ENCODE results near the gene PCSK2.

The PCSK2 gene

DNA sequence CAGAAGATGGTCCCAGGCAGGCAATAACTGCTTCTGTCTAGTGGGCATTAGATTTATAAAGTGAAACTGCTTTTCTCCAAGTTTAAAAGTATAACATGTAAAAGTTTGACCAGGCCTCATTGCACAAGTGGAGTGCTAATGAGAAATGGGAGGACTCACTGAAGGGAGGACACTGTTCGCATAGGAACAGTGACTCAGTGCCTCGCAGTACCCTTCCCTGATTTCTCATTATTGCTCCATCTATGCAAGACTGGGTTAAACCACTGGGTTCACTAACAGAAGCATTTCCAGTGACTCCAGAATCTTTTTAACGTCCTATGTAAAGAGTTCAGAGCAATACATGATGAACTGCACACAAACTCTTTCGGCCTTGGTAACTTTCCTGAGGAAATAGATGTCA is 79.6 kb downstream of the PCSK2 start:
- DNase-seq: no peak
- no peaks in the 10 kb centered on the region for H3K36me3 ChIP-seq (replicated peaks; ENCODE audit: insufficient read depth, low read length)
- H3K4me2 ChIP-seq (ENCODE audit: low read depth, low read length): no peak overlapping the region
- no peak for TF ChIP-seq EZH2 (optimal IDR thresholded peaks at IDR 0.05; ENCODE audit: low read depth, low read length)
- no peak for TF ChIP-seq EZH2phosphoT487 (IDR thresholded peaks at IDR 0.05; ENCODE audit: low read length)
- TF ChIP-seq, protein P1, sequence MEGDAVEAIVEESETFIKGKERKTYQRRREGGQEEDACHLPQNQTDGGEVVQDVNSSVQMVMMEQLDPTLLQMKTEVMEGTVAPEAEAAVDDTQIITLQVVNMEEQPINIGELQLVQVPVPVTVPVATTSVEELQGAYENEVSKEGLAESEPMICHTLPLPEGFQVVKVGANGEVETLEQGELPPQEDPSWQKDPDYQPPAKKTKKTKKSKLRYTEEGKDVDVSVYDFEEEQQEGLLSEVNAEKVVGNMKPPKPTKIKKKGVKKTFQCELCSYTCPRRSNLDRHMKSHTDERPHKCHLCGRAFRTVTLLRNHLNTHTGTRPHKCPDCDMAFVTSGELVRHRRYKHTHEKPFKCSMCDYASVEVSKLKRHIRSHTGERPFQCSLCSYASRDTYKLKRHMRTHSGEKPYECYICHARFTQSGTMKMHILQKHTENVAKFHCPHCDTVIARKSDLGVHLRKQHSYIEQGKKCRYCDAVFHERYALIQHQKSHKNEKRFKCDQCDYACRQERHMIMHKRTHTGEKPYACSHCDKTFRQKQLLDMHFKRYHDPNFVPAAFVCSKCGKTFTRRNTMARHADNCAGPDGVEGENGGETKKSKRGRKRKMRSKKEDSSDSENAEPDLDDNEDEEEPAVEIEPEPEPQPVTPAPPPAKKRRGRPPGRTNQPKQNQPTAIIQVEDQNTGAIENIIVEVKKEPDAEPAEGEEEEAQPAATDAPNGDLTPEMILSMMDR (IDR thresholded peaks at IDR 0.05; ENCODE audit: low read length): no peak
- H3K4me3 ChIP-seq (ENCODE audit: low read length): no peak overlapping the region
- H3K9me2 ChIP-seq (replicated peaks; ENCODE audit: insufficient read depth, low read length): no peaks in the 10 kb centered on the region
- no peaks in the 10 kb centered on the region for H4K20me1 ChIP-seq (ENCODE audit: insufficient read depth, low read length)
- H3K9ac ChIP-seq (ENCODE audit: low read length): no peak overlapping the region
- no peak overlapping the region for H3K27ac ChIP-seq (ENCODE audit: low read length)
- no peaks in the 10 kb centered on the region for H3K27me3 ChIP-seq (replicated peaks; ENCODE audit: insufficient read depth, low read length)
- H3K4me1 ChIP-seq (ENCODE audit: low read length): no peaks in the 10 kb centered on the region
- no peaks in the 10 kb centered on the region for H3K9me3 ChIP-seq (replicated peaks; ENCODE audit: insufficient read depth, low read length)
- no peaks in the 10 kb centered on the region for H3K79me2 ChIP-seq (ENCODE audit: low read length)
- no peaks in the 10 kb centered on the region for H3F3A ChIP-seq (ENCODE audit: insufficient read depth, low read length)
- H2AFZ ChIP-seq (ENCODE audit: low read length): no peak overlapping the region

DNA sequence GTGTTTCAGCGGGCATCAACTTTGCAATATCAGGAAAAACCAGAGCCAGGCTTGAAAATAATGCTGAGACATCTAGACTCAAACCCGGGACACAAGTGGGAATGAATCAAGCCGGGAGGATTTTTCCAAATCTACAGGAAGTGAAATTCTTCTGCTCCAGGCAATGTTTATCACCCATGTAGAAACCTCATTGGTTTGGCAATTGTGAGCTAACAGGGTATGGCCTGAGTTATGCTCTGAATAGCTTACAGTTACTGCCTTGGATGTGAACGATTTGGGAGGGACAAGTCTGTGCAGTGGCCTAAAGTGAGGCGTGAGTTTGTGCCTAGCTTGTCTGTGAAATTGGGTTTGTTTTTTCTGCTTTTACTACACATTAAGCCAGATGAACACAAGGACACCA is 87.4 kb downstream of the PCSK2 start:
- H4K20me1 ChIP-seq (ENCODE audit: insufficient read depth, low read length): no peaks in the 10 kb centered on the region
- H3K9ac ChIP-seq (ENCODE audit: low read length): no peak overlapping the region
- TF ChIP-seq, protein P1 (IDR thresholded peaks at IDR 0.05; ENCODE audit: low read length): no peak
- no peak for TF ChIP-seq EZH2 (optimal IDR thresholded peaks at IDR 0.05; ENCODE audit: low read depth, low read length)
- TF ChIP-seq EZH2phosphoT487 (IDR thresholded peaks at IDR 0.05; ENCODE audit: low read length): no peak
- H3K4me1 ChIP-seq (ENCODE audit: low read length): no peaks in the 10 kb centered on the region
- DNase-seq: no peak
- no peak overlapping the region for H3K4me2 ChIP-seq (ENCODE audit: low read depth, low read length)
- H3K36me3 ChIP-seq (replicated peaks; ENCODE audit: insufficient read depth, low read length): no peaks in the 10 kb centered on the region
- no peaks in the 10 kb centered on the region for H3F3A ChIP-seq (ENCODE audit: insufficient read depth, low read length)
- no peaks in the 10 kb centered on the region for H3K27me3 ChIP-seq (replicated peaks; ENCODE audit: insufficient read depth, low read length)
- no peak overlapping the region for H3K4me3 ChIP-seq (ENCODE audit: low read length)
- no peak overlapping the region for H3K27ac ChIP-seq (ENCODE audit: low read length)
- no peaks in the 10 kb centered on the region for H3K79me2 ChIP-seq (ENCODE audit: low read length)
- no peaks in the 10 kb centered on the region for H3K9me2 ChIP-seq (replicated peaks; ENCODE audit: insufficient read depth, low read length)
- no peaks in the 10 kb centered on the region for H3K9me3 ChIP-seq (replicated peaks; ENCODE audit: insufficient read depth, low read length)
- no peak overlapping the region for H2AFZ ChIP-seq (ENCODE audit: low read length)

GRCh38 chr20:17315407-17316231 is 88.8 kb downstream of the PCSK2 start:
- Histone ChIP-seq H3K4me2 (ENCODE audit: low read depth, low read length) (no peak overlapping the region), H3K27ac (ENCODE audit: low read length) (no peak overlapping the region), H3K79me2 (ENCODE audit: low read length) (no peaks in the 10 kb centered on the region), H3K9me2 (replicated peaks; ENCODE audit: insufficient read depth, low read length) (no peaks in the 10 kb centered on the region), H3K27me3 (replicated peaks; ENCODE audit: insufficient read depth, low read length) (no peaks in the 10 kb centered on the region), H3K4me1 (ENCODE audit: low read length) (no peaks in the 10 kb centered on the region), H3K9me3 (replicated peaks; ENCODE audit: insufficient read depth, low read length) (no peaks in the 10 kb centered on the region), H3K36me3 (replicated peaks; ENCODE audit: insufficient read depth, low read length) (no peaks in the 10 kb centered on the region), H2AFZ (ENCODE audit: low read length) (no peak overlapping the region), H3K9ac (ENCODE audit: low read length) (no peak overlapping the region), H3F3A (ENCODE audit: insufficient read depth, low read length) (no peaks in the 10 kb centered on the region), H4K20me1 (ENCODE audit: insufficient read depth, low read length) (no peaks in the 10 kb centered on the region), H3K4me3 (ENCODE audit: low read length) (no peak overlapping the region)
- no peak for DNase-seq
- no peak for TF ChIP-seq EZH2 (optimal IDR thresholded peaks at IDR 0.05; ENCODE audit: low read depth, low read length)
- no peak for TF ChIP-seq EZH2phosphoT487 (IDR thresholded peaks at IDR 0.05; ENCODE audit: low read length)
- TF ChIP-seq, protein P1 (IDR thresholded peaks at IDR 0.05; ENCODE audit: low read length): no peak
